Measurements from ENCODE around the gene LMNTD1. TPM values are rescaled to one million over a fixed set of nuclear protein-coding genes. Genes with fewer than 3 reads are reported as not detected.

The LMNTD1 gene
- polyA plus RNA-seq, 6 donors from 2014 or later = not detected

DNA sequence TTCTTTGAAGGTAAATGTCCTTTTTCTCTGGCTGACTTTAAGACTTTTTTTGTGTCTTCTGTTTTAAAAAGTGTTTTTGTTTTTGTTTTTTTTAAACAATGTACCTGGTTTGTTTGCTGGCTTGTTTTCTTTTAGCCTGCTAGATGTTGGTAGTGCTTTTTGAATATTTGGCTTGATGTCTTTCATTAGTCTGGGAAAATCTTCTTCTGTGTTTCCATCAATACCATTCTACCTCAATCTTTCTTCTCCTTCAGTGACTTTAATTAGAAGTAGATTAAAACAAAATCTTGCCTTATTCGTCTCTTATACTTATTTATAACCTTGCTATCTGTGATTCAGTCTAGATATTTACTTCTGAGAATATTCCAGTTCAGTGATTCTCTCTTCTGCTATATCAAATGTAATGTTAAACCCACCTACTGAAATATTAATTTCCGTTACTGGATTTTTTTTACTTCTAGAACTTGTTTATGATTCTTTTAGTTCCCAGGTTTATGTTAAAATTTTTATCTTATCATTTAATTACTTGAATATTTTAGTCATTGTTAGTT, 21.5 kb downstream of the LMNTD1 start:
- Mint-ChIP-seq H3K4me3 (no peak overlapping the region), H3K27me3 (peaks cover 0 to 6% (median 5%) of the 10 kb centered on the region in 3 donors), H3K36me3 (no peaks in the 10 kb centered on the region), H3K4me1 (no peaks in the 10 kb centered on the region), H3K9me3 (peaks cover 0 to 7% (median 2%) of the 10 kb centered on the region in 7 donors), H3K27ac (no peak overlapping the region)
- DNase-seq = no peak
- ATAC-seq (ENCODE audit: low read depth in 2 of 2) = no peak

DNA sequence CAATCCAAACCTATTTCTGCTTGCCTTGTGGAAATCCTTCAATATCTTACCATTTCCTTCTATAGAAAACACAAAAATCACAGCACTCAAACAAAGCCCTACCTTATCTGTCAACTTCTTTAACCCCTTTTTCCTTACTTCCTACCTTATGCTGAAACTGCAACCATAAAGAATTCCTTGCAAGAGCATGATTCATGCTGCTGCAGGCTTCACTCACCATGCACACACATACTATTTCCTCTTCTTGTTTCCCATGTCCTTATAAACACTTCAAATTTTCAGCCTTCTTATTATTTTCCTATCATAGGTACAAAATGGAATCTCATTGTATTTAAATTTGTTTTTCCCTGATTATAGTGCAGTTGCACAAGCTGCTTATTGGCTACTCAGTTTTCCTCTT, 23.3 kb downstream of the LMNTD1 start:
- H3K4me3 Mint-ChIP-seq = no peak overlapping the region
- H3K27me3 Mint-ChIP-seq = peaks cover 0 to 6% (median 0%) of the 10 kb centered on the region in 3 donors
- peaks cover 0 to 7% (median 0%) of the 10 kb centered on the region in 7 donors for H3K9me3 Mint-ChIP-seq
- no peaks in the 10 kb centered on the region for H3K36me3 Mint-ChIP-seq
- no peaks in the 10 kb centered on the region for H3K4me1 Mint-ChIP-seq
- ATAC-seq (ENCODE audit: low read depth in 2 of 2) (no peak), DNase-seq (no peak)
- H3K27ac Mint-ChIP-seq = no peak overlapping the region

- H3K27me3 Mint-ChIP-seq = no peaks in the 10 kb centered on the region
- DNase-seq (no peak), ATAC-seq (ENCODE audit: low read depth in 2 of 2) (no peak)
- H3K4me1 Mint-ChIP-seq = no peaks in the 10 kb centered on the region
- H3K9me3 Mint-ChIP-seq = peaks cover 0 to 2% (median 0%) of the 10 kb centered on the region in 7 donors
- no peak overlapping the region for H3K27ac Mint-ChIP-seq
- H3K4me3 Mint-ChIP-seq = no peak overlapping the region
- H3K36me3 Mint-ChIP-seq = no peaks in the 10 kb centered on the region
These were observed 26.3 kb downstream of the LMNTD1 start for GRCh38 chr12:25526778-25527177.

DNA sequence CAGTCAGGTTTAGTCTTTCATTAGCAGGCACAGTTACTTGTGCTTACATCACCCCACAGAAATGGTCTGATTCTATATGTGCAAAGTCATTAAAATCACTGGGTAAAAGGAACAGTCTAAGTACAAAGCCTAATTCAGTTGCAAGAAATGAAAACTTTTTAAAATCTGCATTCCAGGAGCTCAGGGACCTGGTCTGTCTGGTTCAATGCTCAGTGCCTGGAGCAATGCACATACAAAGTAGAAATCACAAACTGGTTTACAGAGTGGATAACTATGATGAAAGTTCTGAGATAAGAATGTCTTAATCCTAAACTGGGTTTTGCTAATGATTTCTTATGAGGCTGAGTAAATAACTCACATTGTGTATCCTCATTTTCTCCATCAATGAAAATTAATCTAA, 28.7 kb downstream of the LMNTD1 start:
- DNase-seq = no peak
- no peaks in the 10 kb centered on the region for H3K4me1 Mint-ChIP-seq

GRCh38 chr12:25521625-25522256, 31.3 kb downstream of the LMNTD1 start:
- DNase-seq (no peak), ATAC-seq (ENCODE audit: low read depth in 2 of 2) (no peak)
- Mint-ChIP-seq H3K4me3 (no peak overlapping the region), H3K36me3 (no peaks in the 10 kb centered on the region), H3K9me3 (peaks cover 0 to 4% (median 0%) of the 10 kb centered on the region in 7 donors), H3K4me1 (no peaks in the 10 kb centered on the region), H3K27me3 (peaks cover 0 to 3% (median 0%) of the 10 kb centered on the region in 3 donors), H3K27ac (no peak overlapping the region)

More for the DNA sequence above, 28.7 kb downstream of the LMNTD1 start:
- Mint-ChIP-seq H3K27ac (no peak overlapping the region), H3K4me3 (no peak overlapping the region), H3K27me3 (no peaks in the 10 kb centered on the region), H3K9me3 (peaks cover 0 to 2% (median 0%) of the 10 kb centered on the region in 7 donors), H3K36me3 (no peaks in the 10 kb centered on the region)
- no peak for ATAC-seq (ENCODE audit: low read depth in 2 of 2)

DNA sequence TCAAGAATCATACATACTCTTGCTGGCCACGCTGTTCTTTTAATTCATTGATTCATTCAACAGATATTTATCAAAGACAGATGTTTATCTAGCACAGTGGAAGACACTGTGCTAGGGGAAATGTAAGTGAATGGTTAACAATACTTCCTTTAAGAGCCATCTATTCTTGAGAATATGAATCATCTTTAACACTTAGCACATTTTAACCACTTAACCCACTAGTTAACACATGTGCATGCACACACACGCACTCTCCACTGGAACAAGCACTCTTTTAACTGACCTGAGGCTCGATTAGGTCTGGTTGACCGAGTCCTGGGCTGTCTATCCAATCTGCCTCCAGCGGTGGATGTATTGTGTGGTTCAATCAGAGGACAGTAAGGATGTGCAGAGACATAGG, 34.6 kb downstream of the LMNTD1 start:
- Mint-ChIP-seq H3K4me1 (no peaks in the 10 kb centered on the region), H3K27ac (peak overlapping the region in 1 of 6 donors; percentile 29), H3K27me3 (peaks cover 0 to 10% (median 9%) of the 10 kb centered on the region in 3 donors), H3K36me3 (no peaks in the 10 kb centered on the region), H3K4me3 (no peak overlapping the region), H3K9me3 (peaks cover 0 to 4% (median 0%) of the 10 kb centered on the region in 7 donors)
- no peak for DNase-seq
- ATAC-seq (ENCODE audit: low read depth in 2 of 2) = no peak

- Mint-ChIP-seq H3K4me3 (no peak overlapping the region), H3K4me1 (no peaks in the 10 kb centered on the region), H3K27ac (no peak overlapping the region), H3K9me3 (no peaks in the 10 kb centered on the region), H3K27me3 (peaks cover 0 to 13% (median 9%) of the 10 kb centered on the region in 3 donors), H3K36me3 (no peaks in the 10 kb centered on the region)
- ATAC-seq (ENCODE audit: low read depth in 2 of 2) = no peak
- DNase-seq = no peak
These were observed 48.3 kb downstream of the LMNTD1 start for GRCh38 chr12:25504744-25505143.

DNA sequence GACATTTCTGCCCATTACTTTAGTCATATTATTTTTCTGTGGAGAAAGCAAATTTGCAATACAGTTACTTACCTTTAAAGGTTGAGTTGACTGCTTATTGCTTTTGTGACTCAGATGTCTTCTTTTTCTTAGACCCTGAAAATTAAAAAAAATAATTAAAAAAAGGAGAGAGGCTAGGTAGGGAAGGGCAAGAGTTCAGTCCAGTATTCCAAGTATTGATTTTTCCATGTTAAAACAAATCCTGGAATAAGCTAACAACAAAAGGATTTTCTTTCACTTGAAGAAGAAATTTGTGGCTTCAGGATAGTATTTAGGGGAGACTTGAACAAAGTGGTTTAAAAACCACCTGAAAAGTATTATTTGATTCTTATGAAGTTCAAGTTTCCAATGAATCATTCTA, 49.4 kb downstream of the LMNTD1 start:
- no peaks in the 10 kb centered on the region for H3K36me3 Mint-ChIP-seq
- H3K4me3 Mint-ChIP-seq = no peak overlapping the region
- no peaks in the 10 kb centered on the region for H3K4me1 Mint-ChIP-seq
- peaks cover 0 to under 1% (median 0%) of the 10 kb centered on the region in 7 donors for H3K9me3 Mint-ChIP-seq
- H3K27me3 Mint-ChIP-seq = peaks cover 0 to 13% (median 9%) of the 10 kb centered on the region in 3 donors
- no peak overlapping the region for H3K27ac Mint-ChIP-seq
- DNase-seq (no peak), ATAC-seq (ENCODE audit: low read depth in 2 of 2) (no peak)

- DNase-seq (no peak), ATAC-seq (ENCODE audit: low read depth in 2 of 2) (no peak)
- H3K4me3 Mint-ChIP-seq = no peak overlapping the region
- peaks cover 0 to 8% (median 0%) of the 10 kb centered on the region in 7 donors for H3K9me3 Mint-ChIP-seq
- H3K36me3 Mint-ChIP-seq = no peaks in the 10 kb centered on the region
- peak overlapping the region in 1 of 6 donors; percentile 15 for H3K27ac Mint-ChIP-seq
- peaks cover 0 to 13% (median 9%) of the 10 kb centered on the region in 3 donors for H3K27me3 Mint-ChIP-seq
- H3K4me1 Mint-ChIP-seq = no peaks in the 10 kb centered on the region
These were observed 50.5 kb downstream of the LMNTD1 start for GRCh38 chr12:25502596-25502995.

GRCh38 chr12:25502118-25502517, 51.0 kb downstream of the LMNTD1 start:
- Mint-ChIP-seq H3K4me3 (no peak overlapping the region), H3K27ac (no peak overlapping the region), H3K9me3 (peaks cover 0 to 8% (median 0%) of the 10 kb centered on the region in 7 donors), H3K27me3 (peaks cover 0 to 13% (median 9%) of the 10 kb centered on the region in 3 donors), H3K4me1 (no peaks in the 10 kb centered on the region), H3K36me3 (no peaks in the 10 kb centered on the region)
- ATAC-seq (ENCODE audit: low read depth in 2 of 2) = no peak
- DNase-seq = no peak

DNA sequence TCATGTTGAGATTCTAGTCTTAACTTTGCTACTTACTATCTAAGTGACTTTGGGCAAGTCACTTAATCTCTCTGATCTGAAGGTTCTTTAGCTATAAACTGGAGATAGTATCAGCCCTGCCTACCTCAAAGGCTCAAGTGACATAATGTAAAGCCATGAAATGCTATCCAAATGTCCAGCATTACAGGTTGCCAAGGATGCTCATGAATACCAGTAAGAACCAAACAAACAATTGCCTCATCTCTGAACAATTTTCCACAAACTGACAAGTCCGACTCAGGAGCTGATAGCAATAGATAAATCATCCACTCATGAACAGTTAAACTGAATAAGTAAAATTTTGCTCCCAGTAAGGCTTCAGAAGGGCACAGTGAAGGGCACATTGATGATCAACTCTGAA, 51.5 kb downstream of the LMNTD1 start:
- no peak overlapping the region for H3K4me3 Mint-ChIP-seq
- no peaks in the 10 kb centered on the region for H3K36me3 Mint-ChIP-seq
- peaks cover 0 to 13% (median 9%) of the 10 kb centered on the region in 3 donors for H3K27me3 Mint-ChIP-seq
- H3K9me3 Mint-ChIP-seq = peaks cover 0 to 8% (median 0%) of the 10 kb centered on the region in 7 donors
- H3K4me1 Mint-ChIP-seq = no peaks in the 10 kb centered on the region
- H3K27ac Mint-ChIP-seq = no peak overlapping the region
- no peak for ATAC-seq (ENCODE audit: low read depth in 2 of 2)
- no peak for DNase-seq

- peaks cover 0 to 8% (median 0%) of the 10 kb centered on the region in 7 donors for H3K9me3 Mint-ChIP-seq
- H3K27ac Mint-ChIP-seq = no peak overlapping the region
- peaks cover 0 to 13% (median 9%) of the 10 kb centered on the region in 3 donors for H3K27me3 Mint-ChIP-seq
These were observed 52.4 kb downstream of the LMNTD1 start for GRCh38 chr12:25500651-25501050.

DNA sequence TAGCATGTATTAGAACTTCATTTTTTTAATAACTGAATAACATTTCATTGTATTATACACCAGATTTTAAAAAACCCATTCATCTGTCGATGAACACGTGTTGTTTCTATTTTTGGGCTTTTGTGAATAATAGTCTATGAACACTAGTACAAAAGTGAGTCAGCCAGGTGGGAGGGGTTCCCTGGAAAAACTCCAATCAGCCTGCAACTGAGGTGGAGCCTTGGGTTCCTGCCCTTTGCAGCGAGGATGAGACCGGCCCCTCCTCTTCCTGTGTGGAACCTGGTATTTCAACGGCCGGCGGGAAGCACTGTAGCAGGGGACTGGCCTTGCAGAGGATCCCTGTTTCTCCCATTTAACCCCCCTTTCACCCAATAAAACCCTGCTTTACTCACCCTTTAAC, 56.1 kb downstream of the LMNTD1 start:
- ATAC-seq (ENCODE audit: low read depth in 2 of 2) (no peak), DNase-seq (no peak)
- no peaks in the 10 kb centered on the region for H3K36me3 Mint-ChIP-seq
- no peak overlapping the region for H3K27ac Mint-ChIP-seq
- peaks cover 0 to 8% (median 4%) of the 10 kb centered on the region in 3 donors for H3K27me3 Mint-ChIP-seq
- H3K4me1 Mint-ChIP-seq = no peaks in the 10 kb centered on the region
- H3K4me3 Mint-ChIP-seq = no peak overlapping the region
- H3K9me3 Mint-ChIP-seq = peaks cover 0 to 8% (median 0%) of the 10 kb centered on the region in 7 donors

More at GRCh38 chr12:25500651-25501050, 52.4 kb downstream of the LMNTD1 start:
- Mint-ChIP-seq H3K4me1 (no peaks in the 10 kb centered on the region), H3K4me3 (no peak overlapping the region), H3K36me3 (no peaks in the 10 kb centered on the region)
- ATAC-seq (ENCODE audit: low read depth in 2 of 2) (no peak), DNase-seq (no peak)

- Mint-ChIP-seq H3K36me3 (no peaks in the 10 kb centered on the region), H3K4me3 (no peak overlapping the region), H3K9me3 (peaks cover 0 to 8% (median 0%) of the 10 kb centered on the region in 7 donors), H3K27ac (no peak overlapping the region), H3K27me3 (peaks cover 0 to 9% (median 3%) of the 10 kb centered on the region in 3 donors), H3K4me1 (no peaks in the 10 kb centered on the region)
- DNase-seq = no peak
- no peak for ATAC-seq (ENCODE audit: low read depth in 2 of 2)
These were observed 56.9 kb downstream of the LMNTD1 start for GRCh38 chr12:25496098-25496587.
